Embryonic facial prominence (tissue), 1 donor: ENCODE results near the gene GMEB1.
"Not testable (repeated sequence)": the region's sequence is repeated elsewhere in the genome, so short reads cannot be mapped to it uniquely, and the experiment has no call there.

ENCODE experiments used
- DNase-seq: peaks from one replicate; pipeline ENCODE4 v3.0.0-alpha.2; 2016; ENCODE audit errors: extremely low spot score

Gene GMEB1

GRCh38 chr1:28750771-28751294 is 82.2 kb downstream of the GMEB1 start:
- not testable (repeated sequence) for DNase-seq

GRCh38 chr1:28751315-28752060 is 82.9 kb downstream of the GMEB1 start:
- no peak for DNase-seq

- no peak for DNase-seq
Observed at GRCh38 chr1:28755701-28756100, 87.1 kb downstream of the GMEB1 start.

GRCh38 chr1:28756846-28757245 is 88.3 kb downstream of the GMEB1 start:
- DNase-seq = no peak

- no peak for DNase-seq
Observed at GRCh38 chr1:28758420-28758819, 89.8 kb downstream of the GMEB1 start.

GRCh38 chr1:28759257-28759656 is 90.7 kb downstream of the GMEB1 start:
- no peak for DNase-seq

GRCh38 chr1:28761189-28761588 is 92.6 kb downstream of the GMEB1 start:
- no peak for DNase-seq

- no peak for DNase-seq
Observed at GRCh38 chr1:28766532-28767183, 98.1 kb downstream of the GMEB1 start.
